HG02852 (cell line): Measurements from ENCODE around the gene RAVER1.
"Not testable (repeated sequence)": the region's sequence is repeated elsewhere in the genome, so short reads cannot be mapped to it uniquely, and the experiment has no call there.

ENCODE experiments used
- ATAC-seq: cut with Tn5 transposase; IDR thresholded peaks from one replicate; pipeline ENCODE4 v1.9.1; 2021; ENCODE audit warnings: mild to moderate bottlenecking, moderate library complexity; ENCODE audit not compliant: unreplicated experiment

RAVER1 gene

DNA sequence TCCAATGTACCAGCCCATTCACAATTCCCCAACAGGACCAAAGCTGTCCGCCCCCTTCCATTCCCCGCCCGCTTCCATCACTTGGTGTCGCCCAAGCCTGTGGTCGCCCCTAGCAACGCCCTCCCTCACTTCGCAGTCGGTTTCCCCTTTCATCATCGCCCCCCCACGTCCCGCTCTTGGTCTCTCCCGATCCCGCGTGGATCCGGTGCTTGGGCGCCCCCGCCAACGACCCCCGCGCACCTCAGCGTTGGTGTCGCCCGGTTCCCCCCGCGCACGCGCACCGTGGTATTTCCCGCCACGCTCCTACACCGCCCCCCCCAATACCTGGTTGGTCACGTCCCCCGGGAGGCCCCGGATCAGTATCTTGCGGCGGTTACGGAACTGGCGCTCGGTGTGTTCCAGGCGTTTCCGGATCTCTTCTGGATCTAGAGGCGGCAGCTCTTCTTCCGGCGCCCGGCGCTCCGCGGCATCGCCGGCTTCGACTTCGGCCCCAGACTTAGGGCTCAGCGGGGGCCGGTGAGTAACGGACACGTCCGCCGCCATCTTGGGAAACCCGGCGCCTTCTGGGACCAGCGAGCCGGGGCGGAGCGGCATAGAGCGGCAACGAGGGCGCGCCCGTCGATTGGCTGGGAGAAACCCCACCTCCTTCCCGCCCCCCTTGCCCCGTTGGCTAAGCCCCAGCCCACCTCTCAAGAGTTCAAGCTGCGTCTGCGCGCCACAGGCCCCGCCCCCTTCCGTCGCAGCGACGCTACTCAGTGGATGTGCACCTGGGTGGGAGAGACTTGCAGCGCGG, at the start of gene RAVER1:
Gene RAVER1, minus strand, starts transcription at position 565 of the 793 bp plus-strand sequence. Its CDS starts 22 bp downstream, at position 543.
- ATAC-seq: peak; percentile 84

DNA sequence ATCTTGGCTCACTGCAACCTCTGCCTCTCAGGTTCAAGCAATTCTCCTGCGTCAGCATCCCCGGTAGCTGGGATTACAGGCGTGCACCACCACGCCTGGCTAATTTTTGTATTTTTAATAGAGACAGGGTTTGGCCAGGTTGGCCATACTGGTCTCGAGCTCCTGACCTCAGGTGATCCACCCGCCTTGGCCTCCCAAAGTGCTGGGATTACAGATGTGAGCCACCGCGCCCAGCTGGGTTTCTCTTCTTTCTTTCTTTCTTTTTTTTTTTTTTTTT, 49.8 kb upstream of the RAVER1 start:
- ATAC-seq: not testable (repeated sequence)

DNA sequence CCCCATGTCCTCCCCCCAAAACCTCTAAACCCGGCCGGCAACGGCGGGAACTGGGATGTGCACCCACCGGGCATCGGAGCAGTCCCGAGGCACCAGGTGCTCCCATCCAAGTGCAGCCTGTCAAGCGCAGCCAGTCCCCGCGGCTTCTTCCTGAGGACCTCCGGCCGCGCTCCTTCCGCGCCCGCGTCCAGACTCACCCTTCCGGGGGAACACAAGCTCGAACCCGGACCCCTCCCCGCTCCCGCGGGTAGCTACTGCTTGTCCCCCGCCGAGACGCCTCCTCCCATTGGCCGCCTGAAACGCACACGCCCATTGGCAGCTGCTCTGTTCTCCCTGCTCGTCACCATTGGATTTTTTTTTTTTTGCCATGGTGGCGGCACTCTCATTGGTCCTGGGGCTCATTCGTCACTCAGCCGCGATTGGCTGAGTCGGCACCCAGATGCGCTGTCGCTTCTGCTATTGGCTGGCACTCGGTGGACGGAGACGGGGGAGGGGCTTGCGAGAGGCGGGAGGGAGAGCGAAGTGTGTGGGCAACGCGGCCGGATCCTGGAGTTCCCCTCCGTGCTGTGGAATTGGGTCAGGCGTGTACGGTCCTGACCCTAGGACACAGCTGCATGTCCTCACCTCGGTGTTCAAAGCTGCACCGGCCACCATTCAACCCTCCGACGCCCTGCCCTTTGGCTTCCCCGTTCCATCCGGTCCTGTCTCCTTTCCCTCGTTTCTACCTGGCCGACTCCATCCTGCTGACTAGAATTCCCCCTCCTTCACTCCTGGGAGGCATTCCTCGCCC, 47.2 kb upstream of the RAVER1 start, which contains the start of gene TYK2:
Gene TYK2, minus strand, starts transcription at position 260 of the 790 bp plus-strand sequence. CDS start 2,166 bp downstream, outside the sequence.
- ATAC-seq: peak; percentile 93

- no peak for ATAC-seq
These were observed 46.6 kb upstream of the RAVER1 start for GRCh38 chr19:10379880-10380312.

GRCh38 chr19:10378124-10378523, 44.8 kb upstream of the RAVER1 start:
- ATAC-seq: no peak

- not testable (repeated sequence) for ATAC-seq
These were observed 43.9 kb upstream of the RAVER1 start for GRCh38 chr19:10377140-10377640.

DNA sequence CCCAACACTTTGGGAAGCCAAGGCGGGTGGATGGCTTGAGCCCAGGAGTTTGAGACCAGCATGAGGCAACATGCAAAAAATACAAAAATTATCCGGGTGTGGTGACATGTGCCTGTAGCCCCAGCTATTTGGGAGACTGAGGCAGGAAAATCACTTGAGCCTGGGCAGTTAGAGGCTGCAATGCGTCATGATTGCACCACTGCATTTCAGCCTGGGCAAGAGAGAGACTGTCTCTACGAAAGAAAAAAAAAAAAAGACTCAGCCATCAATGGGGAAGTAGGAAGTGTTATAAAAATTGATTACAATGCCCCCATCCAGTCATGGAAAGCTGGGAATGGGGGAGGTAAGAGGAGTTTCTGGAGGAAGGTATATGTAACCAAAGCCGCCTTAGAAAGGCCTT, 41.6 kb upstream of the RAVER1 start:
- ATAC-seq: no peak

- no peak for ATAC-seq
These were observed 39.4 kb upstream of the RAVER1 start for GRCh38 chr19:10372690-10373089.

DNA sequence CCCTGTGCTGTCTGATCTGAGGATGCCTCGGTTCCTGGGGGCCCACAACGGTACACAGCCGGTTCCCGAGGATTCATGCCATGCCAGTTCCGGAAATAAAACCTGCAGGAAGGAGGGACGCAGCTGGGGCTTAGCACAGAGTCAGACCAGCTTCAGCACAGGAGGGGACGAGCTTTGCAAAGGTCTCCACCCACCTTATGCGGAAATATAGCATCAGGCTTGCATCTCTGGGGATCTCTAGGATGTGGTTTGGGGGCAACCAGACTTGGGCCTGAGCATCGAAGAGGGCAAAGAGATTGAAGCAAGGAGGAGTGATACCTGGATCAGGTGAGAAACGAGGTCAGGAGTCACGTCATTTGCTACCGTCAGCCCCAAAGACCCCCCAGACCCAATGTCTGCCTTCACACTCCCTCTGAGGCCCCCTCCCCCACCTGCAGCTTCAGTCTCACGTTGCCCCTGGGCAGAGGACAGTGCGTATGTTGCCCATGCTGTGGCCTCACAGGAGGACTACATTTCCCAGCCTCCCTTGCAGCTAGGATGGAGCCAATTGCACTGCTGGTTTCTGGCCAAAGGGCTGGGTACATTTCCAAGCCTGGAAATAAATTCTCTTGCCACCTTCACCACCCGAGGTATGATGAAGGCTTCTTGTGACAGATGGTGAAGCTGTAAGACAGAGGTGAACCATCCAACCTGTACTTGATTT, 34.9 kb upstream of the RAVER1 start:
- ATAC-seq: no peak

DNA sequence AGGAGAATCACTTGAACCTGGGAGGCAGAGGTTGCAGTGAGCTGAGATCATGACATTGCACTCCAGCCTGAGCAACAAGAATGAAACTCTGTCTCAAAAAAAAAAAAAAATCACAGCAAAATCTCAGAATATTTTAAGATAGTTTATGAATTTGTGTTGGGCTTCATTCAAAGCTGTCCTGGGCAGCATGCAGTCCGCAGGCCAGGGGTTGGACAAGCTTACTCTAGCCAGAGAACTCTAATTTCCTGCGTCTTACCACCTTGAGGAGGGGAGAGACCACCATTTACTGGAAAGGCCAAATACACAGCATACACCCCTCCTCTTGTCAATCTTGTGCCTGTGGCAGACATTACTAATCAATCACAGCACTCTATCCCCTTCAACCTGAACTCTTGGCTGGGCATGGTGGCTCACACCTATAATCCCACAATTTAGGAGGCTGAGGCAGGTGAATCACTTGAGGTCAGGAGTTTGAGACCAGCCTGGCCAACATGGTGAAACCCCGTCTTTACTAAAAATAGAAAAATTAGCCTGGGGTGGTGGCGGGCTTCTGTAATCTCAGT, 33.7 kb upstream of the RAVER1 start:
- ATAC-seq: not testable (repeated sequence)

- ATAC-seq: no peak
These were observed 32.2 kb upstream of the RAVER1 start for GRCh38 chr19:10365518-10365917.

- no peak for ATAC-seq
These were observed 31.3 kb upstream of the RAVER1 start for GRCh38 chr19:10364644-10365043.

DNA sequence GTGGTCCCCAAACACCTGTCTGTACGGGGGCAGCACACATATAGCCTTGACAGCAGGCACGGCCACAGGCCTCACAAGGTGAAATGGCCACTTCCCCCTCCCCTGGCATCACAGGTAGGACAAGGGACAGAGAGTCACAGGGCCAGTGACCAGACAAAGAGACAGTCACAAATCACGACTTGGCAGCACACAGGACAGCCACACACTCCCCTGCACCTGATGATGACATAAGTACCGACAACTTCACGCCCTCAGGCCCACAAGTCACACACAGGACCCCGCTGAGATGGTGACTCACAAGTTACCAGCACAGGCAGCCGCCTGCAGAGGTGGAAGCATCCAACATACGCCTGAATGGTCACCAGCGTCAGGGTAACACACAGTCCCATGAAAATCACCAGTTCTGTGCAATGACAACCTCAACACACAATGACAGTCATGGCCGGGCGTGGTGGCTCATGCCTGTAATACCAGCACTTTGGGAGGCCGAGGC, 30.5 kb upstream of the RAVER1 start:
- ATAC-seq: no peak

GRCh38 chr19:10362259-10362658, 28.9 kb upstream of the RAVER1 start:
- no peak for ATAC-seq

- ATAC-seq: no peak
These were observed 28.3 kb upstream of the RAVER1 start for GRCh38 chr19:10361569-10362011.

DNA sequence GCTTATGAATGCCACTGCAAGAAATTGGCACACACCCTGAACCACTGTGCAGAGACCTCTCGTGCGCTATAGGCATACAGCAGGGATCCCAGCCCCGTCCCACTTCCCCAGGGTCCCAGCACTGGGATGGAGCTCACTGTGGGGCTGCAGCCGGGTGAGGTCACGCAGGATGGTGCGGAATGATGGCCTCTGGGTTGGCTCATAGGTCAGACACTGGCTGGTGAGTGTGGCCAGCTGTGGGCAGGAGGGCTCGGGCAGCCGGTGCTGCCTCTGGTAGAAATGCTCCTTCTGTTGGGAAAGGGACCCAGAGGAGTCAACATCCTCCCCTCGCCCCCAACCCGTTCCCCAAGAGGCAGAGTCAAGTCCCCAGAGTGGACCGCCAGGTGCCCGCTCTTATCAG, 23.1 kb upstream of the RAVER1 start:
- ATAC-seq: no peak

DNA sequence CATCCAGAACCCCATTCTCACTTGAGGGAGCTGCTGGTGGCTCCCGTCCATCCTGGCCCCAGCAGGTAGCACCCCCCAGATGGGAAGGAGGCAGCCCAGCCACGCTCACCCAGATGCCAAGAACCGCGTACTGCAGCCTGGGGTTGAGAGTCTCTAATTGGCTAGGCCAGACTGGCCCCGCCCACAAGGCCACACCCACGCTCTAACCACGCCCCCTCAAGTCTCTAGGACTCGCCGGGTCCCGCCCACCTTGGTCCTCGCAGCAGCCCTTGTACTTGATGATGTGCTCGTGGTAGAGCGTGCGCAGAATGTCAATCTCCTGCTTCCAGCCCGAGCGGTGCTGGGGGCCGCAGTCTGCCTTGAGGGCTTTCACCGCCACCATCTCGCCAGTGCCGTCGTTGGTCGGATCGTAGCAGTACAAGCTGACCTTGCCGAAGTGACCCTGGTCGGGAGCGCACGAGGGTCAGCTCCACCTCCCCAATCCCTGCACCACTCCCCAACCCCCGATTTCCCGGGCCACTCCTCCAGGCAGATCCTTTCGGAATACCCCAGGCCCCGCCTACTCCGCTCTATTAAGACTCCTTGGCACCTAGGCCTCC, 20.6 kb upstream of the RAVER1 start:
- ATAC-seq: no peak

GRCh38 chr19:10352764-10353671, 19.7 kb upstream of the RAVER1 start:
- ATAC-seq: no peak

- ATAC-seq: no peak
These were observed 13.2 kb upstream of the RAVER1 start for GRCh38 chr19:10346509-10346908.
